Endothelial cell of umbilical vein (primary cell): ENCODE data around the gene CRACR2A. TPM values are rescaled to one million over a fixed set of nuclear protein-coding genes. Genes with fewer than 3 reads are reported as not detected.

Source experiments
- BruUV-seq: library from RNA; stranded (reverse); fragments of 400-500 nt; replicated peaks from 2 replicates; lab custom pipeline; 2021; lab: Mats Ljungman, UMichigan
- CTCF ChIA-PET: fragments of 300-600, 350-600 bp; sonication (Branson Sonifier 250); formaldehyde crosslinking; loops from one replicate; lab custom pipeline; 2021; ENCODE audit warnings: antibody characterized with exemption, inconsistent platforms; lab: Charles Lee
- POLR2A ChIA-PET: fragments of 300-600, 350-600 bp; sonication (Branson Sonifier 250); formaldehyde crosslinking; loops from one replicate; lab custom pipeline; 2021; ENCODE audit warnings: antibody characterized with exemption, inconsistent platforms; lab: Charles Lee
- DNase-seq: peaks from one replicate; pipeline ENCODE4 v3.0.0-alpha.2; 2011; ENCODE audit warnings: low read depth, low spot score
- FAIRE-seq: peaks from 2 replicates; lab custom pipeline; 2011; peaks lifted over from hg19 to GRCh38; lab: Jason Lieb, UNC
- H2AFZ ChIP-seq: 2 replicates; pipeline ENCODE4 v1.6.0; 2012; ENCODE audit warnings: low read depth, low read length, control low read depth, inconsistent platforms
- H3K27ac ChIP-seq: 2 replicates; pipeline ENCODE4 v1.5.1; 2011; ENCODE audit warnings: low read depth, mild to moderate bottlenecking, control low read depth, low read length, moderate library complexity; ENCODE audit not compliant: insufficient read depth
- H3K27me3 ChIP-seq, 2 experiments: 2 replicates each; pipeline versions ENCODE4 v1.6.0 to v1.6.1; 2011; ENCODE audit warnings: low read length in 2 of 2, mixed read lengths in 1 of 2; ENCODE audit not compliant: control insufficient read depth in 2 of 2, insufficient read depth in 2 of 2
- H3K36me3 ChIP-seq, 2 experiments: 2 replicates in 1 of 2; 3 replicates in 1 of 2; pipeline ENCODE4 v1.5.1; 2011; ENCODE audit warnings: low read length in 2 of 2, mild to moderate bottlenecking in 1 of 2, moderate library complexity in 1 of 2; ENCODE audit not compliant: control insufficient read depth in 2 of 2, insufficient read depth in 2 of 2; ENCODE audit errors: extremely low read depth in 1 of 2
- H3K4me1 ChIP-seq: 3 replicates; pipeline ENCODE4 v1.5.1; 2011; ENCODE audit warnings: mild to moderate bottlenecking, low read length; ENCODE audit not compliant: control insufficient read depth, insufficient read depth; ENCODE audit errors: extremely low read depth
- H3K4me2 ChIP-seq: 2 replicates; pipeline ENCODE4 v1.6.1; 2011; ENCODE audit warnings: low read length, control low read depth, mixed read lengths; ENCODE audit not compliant: insufficient read depth
- H3K4me3 ChIP-seq, 3 experiments: fragments of 200-600 bp in 1 of 3; sonication (generic), shearing (Covaris generic) in 1 of 3; replicated peaks in 1 of 3; 2 replicates each; pipeline ENCODE4 v1.5.1; 2011 to 2016; ENCODE audit warnings: control low read depth in 3 of 3, low read length in 3 of 3, mild to moderate bottlenecking in 2 of 3, inconsistent platforms in 1 of 3, low read depth in 1 of 3, moderate library complexity in 1 of 3; ENCODE audit not compliant: insufficient read depth in 1 of 3
- H3K79me2 ChIP-seq: 2 replicates; pipeline ENCODE4 v1.6.0; 2012; ENCODE audit warnings: low read length, inconsistent platforms; ENCODE audit not compliant: control insufficient read depth, insufficient read depth
- H3K9ac ChIP-seq: replicated peaks from 2 replicates; pipeline ENCODE3; 2011; ENCODE audit warnings: low read length, control low read depth; ENCODE audit not compliant: insufficient read depth; ENCODE audit errors: extremely low read depth
- H3K9me1 ChIP-seq: replicated peaks from 3 replicates; pipeline ENCODE4 v1.6.0; 2011; ENCODE audit warnings: mild to moderate bottlenecking, low read length; ENCODE audit not compliant: control insufficient read depth, insufficient read depth; ENCODE audit errors: extremely low read depth
- H3K9me3 ChIP-seq: replicated peaks from 2 replicates; pipeline ENCODE4 v1.5.1; 2012; ENCODE audit warnings: low read length, inconsistent platforms; ENCODE audit not compliant: control insufficient read depth, insufficient read depth
- H4K20me1 ChIP-seq: replicated peaks from 2 replicates; pipeline ENCODE3; 2011; ENCODE audit warnings: mild to moderate bottlenecking, low read length; ENCODE audit not compliant: control insufficient read depth, insufficient read depth; ENCODE audit errors: extremely low read depth
- CTCF ChIP-seq, 2 donors: IDR thresholded peaks; 1 replicate in 1 of 2; 2 replicates in 1 of 2; pipeline ENCODE4 v1.5.1; 2011; ENCODE audit warnings: low read length in 2 of 2, mild to moderate bottlenecking in 2 of 2, moderate library complexity in 2 of 2, control low read depth in 1 of 2, inconsistent platforms in 1 of 2, low read depth in 1 of 2; ENCODE audit not compliant: insufficient read depth in 1 of 2; ENCODE audit errors: extremely low read depth in 1 of 2
- EZH2 ChIP-seq: IDR thresholded peaks from 2 replicates; pipeline ENCODE4 v1.6.1; 2012; ENCODE audit warnings: borderline replicate concordance, low read depth, mild to moderate bottlenecking, moderate library complexity, low read length, inconsistent platforms; ENCODE audit not compliant: severe bottlenecking
- FOS ChIP-seq: IDR thresholded peaks from 2 replicates; pipeline ENCODE4 v1.6.1; 2011; ENCODE audit warnings: mild to moderate bottlenecking, low read length, moderate library complexity, borderline replicate concordance; ENCODE audit not compliant: insufficient read depth
- GATA2 ChIP-seq: IDR thresholded peaks from 2 replicates; pipeline ENCODE4 v1.7.0; 2011; ENCODE audit warnings: low read depth, mild to moderate bottlenecking, moderate library complexity, mixed read lengths, low read length; ENCODE audit not compliant: insufficient read length, insufficient read depth
- JUN ChIP-seq: IDR thresholded peaks from 2 replicates; pipeline ENCODE4 v1.6.1; 2011; ENCODE audit warnings: borderline replicate concordance, low read depth; ENCODE audit not compliant: insufficient read length, insufficient read depth
- MYC ChIP-seq: IDR thresholded peaks from one replicate; pipeline ENCODE4 v1.6.1; 2011; ENCODE audit warnings: mild to moderate bottlenecking, low read depth, low read length
- POLR2A ChIP-seq: IDR thresholded peaks from 2 replicates; pipeline ENCODE4 v1.6.1; 2012; ENCODE audit warnings: low read depth, mild to moderate bottlenecking, control low read depth, low read length
- POLR2AphosphoS5 ChIP-seq: IDR thresholded peaks from 2 replicates; pipeline ENCODE4 v1.6.1; 2012; ENCODE audit warnings: low read depth, mild to moderate bottlenecking, control low read depth, low read length, moderate library complexity; ENCODE audit not compliant: insufficient read depth
- dilution Hi-C: fragments of 300-500 bp; cut with MboI; formaldehyde crosslinking; loops from one replicate; pipeline ENCODE4 v1.15.0; 2019; ENCODE audit warnings: low sequenced_read_pairs; ENCODE audit not compliant: extremely low pct_ligation_motif_present
- intact Hi-C: fragments of 100-400 bp; cut with micrococcal nuclease; formaldehyde crosslinking; loops from one replicate; pipeline ENCODE4 v1.10.0; 2022
- polyA plus RNA-seq, 4 experiments: library from polyadenylated mRNA; depleted of rRNA in 3 of 4; stranded (reverse) in 3 of 4; unstranded in 1 of 4; fragments of >200 nt; gene quantifications; 2 replicates each; pipeline versions ENCODE4 v1.2.1 to v1.2.3, GENCODE V29; 2011 to 2012; ENCODE audit warnings: missing spikeins in 1 of 4
- total RNA-seq: library from RNA; stranded (reverse); gene quantifications from 2 replicates; pipeline ENCODE4 v1.2.3, GENCODE V29; 2021
- TF ChIP-seq, protein P1 (sequence below): IDR thresholded peaks from 2 replicates; pipeline ENCODE4 v1.6.1; 2011; ENCODE audit not compliant: insufficient read depth, insufficient read length

The CRACR2A gene
- total and polyA plus RNA-seq, 2 donors (not counting 3 experiments of a cell fraction or from before 2014, with no cell fraction given): 4.4 to 15.9 TPM

- TF ChIP-seq JUN: no peak
- dilution Hi-C loops (no loop called here), intact Hi-C loops (no loop called here)
- BruUV-seq: no TSS peak
- H3K36me3 ChIP-seq: no peaks in the 10 kb centered on the region
- H2AFZ ChIP-seq: no peak overlapping the region
- no peak overlapping the region for H3K27ac ChIP-seq
- H3K79me2 ChIP-seq: no peaks in the 10 kb centered on the region
- H3K4me1 ChIP-seq: peaks cover 18% of the 10 kb centered on the region
- ChIA-PET POLR2A (no interaction called here), CTCF (interaction anchor here (1.7 kb wide), 1 partner anchor 394 kb away, joined by 5 read pairs; no protein-coding TSS in a partner anchor)
- no peaks in the 10 kb centered on the region for H3K9me3 ChIP-seq
- H3K27me3 ChIP-seq: no peaks in the 10 kb centered on the region
- no peak for DNase-seq
- no peak overlapping the region for H3K4me2 ChIP-seq
- no peaks in the 10 kb centered on the region for H3K9me1 ChIP-seq
- no peak overlapping the region for H3K9ac ChIP-seq
- no peaks in the 10 kb centered on the region for H4K20me1 ChIP-seq
- FAIRE-seq: no peak
- H3K4me3 ChIP-seq: no peak overlapping the region
Measured at GRCh38 chr12:3694673-3695072, 58.2 kb downstream of the CRACR2A start.

DNA sequence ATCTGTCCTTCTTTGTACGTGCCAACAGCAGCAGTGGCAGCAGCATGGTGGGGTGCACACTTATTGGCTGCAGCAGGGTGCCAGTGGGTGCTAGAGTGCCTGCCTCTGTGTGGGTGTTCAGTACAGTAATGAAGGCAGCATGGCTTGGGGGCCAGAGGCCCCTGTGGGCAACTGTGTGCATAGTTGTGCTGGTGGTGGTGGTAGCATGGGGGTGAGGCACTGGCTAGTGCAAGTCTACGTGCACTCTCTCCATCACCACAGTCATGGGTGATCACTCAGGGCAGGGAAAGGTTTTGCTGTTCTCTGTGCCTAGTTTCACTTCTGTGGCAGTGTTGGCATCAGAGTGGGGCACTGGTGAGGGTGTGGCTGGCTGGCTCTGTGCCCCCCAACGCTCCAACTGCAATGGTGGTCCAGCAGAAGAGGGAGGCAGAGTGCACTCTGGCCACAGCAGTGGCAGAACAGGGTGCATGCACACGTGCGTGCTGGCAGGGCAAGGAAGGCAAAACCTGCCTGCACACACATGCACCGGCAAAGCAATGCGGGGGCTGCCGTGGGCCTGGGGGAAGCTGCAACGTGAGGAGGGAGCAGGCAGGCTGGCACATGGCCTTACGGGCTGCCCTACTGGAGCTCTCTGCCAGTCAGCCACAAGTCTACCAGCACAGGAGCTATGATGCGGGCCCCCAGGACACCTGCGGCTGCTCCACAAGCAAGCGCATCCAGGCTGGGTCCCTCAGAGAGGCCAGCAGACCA is 60.1 kb downstream of the CRACR2A start:
- H3K27me3 ChIP-seq: no peaks in the 10 kb centered on the region
- no peak overlapping the region for H3K4me2 ChIP-seq
- no peak overlapping the region for H2AFZ ChIP-seq
- no peaks in the 10 kb centered on the region for H3K79me2 ChIP-seq
- no peaks in the 10 kb centered on the region for H3K36me3 ChIP-seq
- TF ChIP-seq CTCF (IDR thresholded peaks at IDR 0.05; ENCODE audit: extremely low read depth in 1 of 2, insufficient read depth in 1 of 2, low read depth in 1 of 2, low read length in 2 of 2) (no peak), POLR2AphosphoS5 (no peak), FOS (no peak), EZH2 (no peak), MYC (no peak), POLR2A (no peak), GATA2 (no peak), JUN (no peak)
- TF ChIP-seq, protein P1, sequence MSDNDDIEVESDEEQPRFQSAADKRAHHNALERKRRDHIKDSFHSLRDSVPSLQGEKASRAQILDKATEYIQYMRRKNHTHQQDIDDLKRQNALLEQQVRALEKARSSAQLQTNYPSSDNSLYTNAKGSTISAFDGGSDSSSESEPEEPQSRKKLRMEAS: no peak
- H3K4me3 ChIP-seq: no peak overlapping the region
- FAIRE-seq: no peak
- dilution Hi-C loops: no loop called here
- no peak overlapping the region for H3K27ac ChIP-seq
- H4K20me1 ChIP-seq: no peaks in the 10 kb centered on the region
- H3K9ac ChIP-seq: no peak overlapping the region
- ChIA-PET CTCF (interaction anchor here (1.7 kb wide), 1 partner anchor 393 kb away, joined by 5 read pairs; no protein-coding TSS in a partner anchor), POLR2A (no interaction called here)
- H3K9me1 ChIP-seq: no peaks in the 10 kb centered on the region
- H3K9me3 ChIP-seq: no peaks in the 10 kb centered on the region
- intact Hi-C loops: no loop called here
- DNase-seq: no peak
- H3K4me1 ChIP-seq: peaks cover 3% of the 10 kb centered on the region
- no TSS peak for BruUV-seq
